OCI-LY1 (cell line): ENCODE measurements around the gene SLC25A4.
"Not testable (repeated sequence)": the region's sequence is repeated elsewhere in the genome, so short reads cannot be mapped to it uniquely, and the experiment has no call there.

ENCODE experiments used
- H2AFZ ChIP-seq: fragments of 200-600 bp; sonication (generic), shearing (Covaris generic); 2 replicates; pipeline ENCODE4 v1.6.0; 2014; ENCODE audit warnings: antibody characterized with exemption, mild to moderate bottlenecking, low read length
- H3F3A ChIP-seq: fragments of 200-600 bp; sonication (generic), shearing (Covaris generic); 2 replicates; pipeline ENCODE4 v1.6.0; 2014; ENCODE audit warnings: mild to moderate bottlenecking, antibody characterized with exemption, low read length, moderate library complexity; ENCODE audit not compliant: insufficient read depth
- H3K27ac ChIP-seq: fragments of 200-600 bp; sonication (generic); 2 replicates; pipeline ENCODE4 v1.5.1; 2014; ENCODE audit warnings: low read length, mixed run types, mild to moderate bottlenecking, low read depth; ENCODE audit not compliant: poor library complexity, severe bottlenecking
- H3K27me3 ChIP-seq: fragments of 200-600 bp; sonication (generic); 2 replicates; pipeline ENCODE4 v1.6.0; 2014; ENCODE audit warnings: antibody characterized with exemption, mild to moderate bottlenecking, low read length, moderate library complexity; ENCODE audit not compliant: insufficient read depth
- H3K36me3 ChIP-seq: fragments of 200-600 bp; sonication (generic); 2 replicates; pipeline ENCODE4 v1.6.1; 2014; ENCODE audit warnings: mild to moderate bottlenecking, antibody characterized with exemption, low read length, moderate library complexity, mixed read lengths; ENCODE audit not compliant: insufficient read depth
- H3K4me1 ChIP-seq: fragments of 200-600 bp; sonication (generic); 2 replicates; pipeline ENCODE4 v1.5.1; 2014; ENCODE audit warnings: mild to moderate bottlenecking, low read length, moderate library complexity; ENCODE audit not compliant: insufficient read depth, severe bottlenecking
- H3K4me2 ChIP-seq: fragments of 200-600 bp; sonication (generic), shearing (Covaris generic); 2 replicates; pipeline ENCODE4 v1.6.1; 2014; ENCODE audit warnings: low read length
- H3K4me3 ChIP-seq: fragments of 200-600 bp; sonication (generic); 2 replicates; pipeline ENCODE4 v1.5.1; 2014; ENCODE audit warnings: low read length, low read depth, mild to moderate bottlenecking, mixed read lengths; ENCODE audit not compliant: poor library complexity, severe bottlenecking
- H3K79me2 ChIP-seq: fragments of 200-600 bp; shearing (Covaris generic); 2 replicates; pipeline ENCODE4 v1.6.1; 2016; ENCODE audit warnings: mixed run types, low read length, mixed read lengths; ENCODE audit not compliant: insufficient read depth
- H3K9ac ChIP-seq: fragments of 200-600 bp; sonication (generic), shearing (Covaris generic); 2 replicates; pipeline ENCODE4 v1.6.1; 2014; ENCODE audit warnings: mild to moderate bottlenecking, low read length, mixed read lengths
- H3K9me2 ChIP-seq: fragments of 200-600 bp; sonication (generic), shearing (Covaris generic); 2 replicates; pipeline ENCODE4 v1.6.1; 2014; ENCODE audit warnings: low read depth, mild to moderate bottlenecking, low read length, mixed read lengths
- H3K9me3 ChIP-seq: fragments of 200-600 bp; shearing (Covaris generic); 2 replicates; pipeline ENCODE4 v1.6.1; 2014; ENCODE audit warnings: low read length, mixed read lengths
- H4K20me1 ChIP-seq: fragments of 200-600 bp; sonication (generic), shearing (Covaris generic); 2 replicates; pipeline ENCODE4 v1.6.0; 2016; ENCODE audit warnings: mild to moderate bottlenecking, low read length; ENCODE audit not compliant: insufficient read depth
- CTCF ChIP-seq: fragments of 200-600 bp; sonication (generic), shearing (Covaris generic); IDR thresholded peaks from 2 replicates; pipeline ENCODE4 v1.5.1; 2017; ENCODE audit warnings: mild to moderate bottlenecking, antibody characterized with exemption, low read length, moderate library complexity, mixed read lengths
- EZH2 ChIP-seq: fragments of 200-600 bp; sonication (generic), shearing (Covaris generic); IDR thresholded peaks from 2 replicates; pipeline ENCODE4 v1.8.0; 2017; ENCODE audit warnings: borderline replicate concordance, mixed run types, mild to moderate bottlenecking, antibody characterized with exemption, low read length, moderate library complexity, mixed read lengths

SLC25A4 gene

GRCh38 chr4:185115827-185116232 is 27.2 kb upstream of the SLC25A4 start:
- H3K9ac ChIP-seq: no peak overlapping the region
- H3K9me3 ChIP-seq: no peaks in the 10 kb centered on the region
- no peak overlapping the region for H2AFZ ChIP-seq
- H3K27ac ChIP-seq: no peak overlapping the region
- H3K4me1 ChIP-seq: no peaks in the 10 kb centered on the region
- no peaks in the 10 kb centered on the region for H3K27me3 ChIP-seq
- H3K4me2 ChIP-seq: no peak overlapping the region
- no peaks in the 10 kb centered on the region for H3K9me2 ChIP-seq
- H4K20me1 ChIP-seq: no peaks in the 10 kb centered on the region
- H3F3A ChIP-seq: no peaks in the 10 kb centered on the region
- H3K79me2 ChIP-seq: no peaks in the 10 kb centered on the region
- no peak overlapping the region for H3K4me3 ChIP-seq
- TF ChIP-seq EZH2 (no peak), CTCF (no peak)
- H3K36me3 ChIP-seq: no peaks in the 10 kb centered on the region

- Histone ChIP-seq H3K9ac (no peak overlapping the region), H3K9me3 (no peaks in the 10 kb centered on the region), H3K4me3 (no peak overlapping the region), H3K36me3 (no peaks in the 10 kb centered on the region), H3F3A (no peaks in the 10 kb centered on the region), H3K4me2 (no peak overlapping the region), H3K79me2 (no peaks in the 10 kb centered on the region), H2AFZ (no peak overlapping the region), H4K20me1 (no peaks in the 10 kb centered on the region), H3K27me3 (no peaks in the 10 kb centered on the region), H3K27ac (no peak overlapping the region), H3K4me1 (no peaks in the 10 kb centered on the region), H3K9me2 (no peaks in the 10 kb centered on the region)
- TF ChIP-seq CTCF (no peak), EZH2 (no peak)
These were observed 25.6 kb upstream of the SLC25A4 start for GRCh38 chr4:185117300-185117934.

GRCh38 chr4:185118876-185119275 is 24.2 kb upstream of the SLC25A4 start:
- no peak overlapping the region for H3K4me3 ChIP-seq

GRCh38 chr4:185119467-185119866 is 23.6 kb upstream of the SLC25A4 start:
- not testable (repeated sequence) for H3K79me2 ChIP-seq, H2AFZ ChIP-seq, H3K9me3 ChIP-seq, H4K20me1 ChIP-seq, H3K4me1 ChIP-seq, H3K27me3 ChIP-seq, H3K9me2 ChIP-seq, H3K4me2 ChIP-seq, H3F3A ChIP-seq, H3K36me3 ChIP-seq, H3K4me3 ChIP-seq, H3K9ac ChIP-seq, H3K27ac ChIP-seq

More at GRCh38 chr4:185118876-185119275, 24.2 kb upstream of the SLC25A4 start:
- Histone ChIP-seq H3K9ac (no peak overlapping the region), H3F3A (no peaks in the 10 kb centered on the region), H3K4me1 (no peaks in the 10 kb centered on the region), H3K27ac (no peak overlapping the region), H3K4me2 (no peak overlapping the region), H3K36me3 (no peaks in the 10 kb centered on the region), H3K27me3 (no peaks in the 10 kb centered on the region), H3K9me3 (no peaks in the 10 kb centered on the region), H3K9me2 (no peaks in the 10 kb centered on the region), H3K79me2 (no peaks in the 10 kb centered on the region), H4K20me1 (no peaks in the 10 kb centered on the region), H2AFZ (no peak overlapping the region)
- TF ChIP-seq CTCF (no peak), EZH2 (no peak)
